HepG2 (cell line): ENCODE measurements around the gene NAGS. TPM values are rescaled to one million over a fixed set of nuclear protein-coding genes. Genes with fewer than 3 reads are reported as not detected.

Experiments used
- ARID5B ChIP-seq: IDR thresholded peaks from 2 replicates; pipeline ENCODE4 v1.4.0; 2020; ENCODE audit warnings: mild to moderate bottlenecking, missing genetic modification reagents
- BORCS8-MEF2B ChIP-seq: sonication (generic); formaldehyde crosslinking; IDR thresholded peaks from 2 replicates; pipeline ENCODE4 v1.8.0; 2022; ENCODE audit warnings: mild to moderate bottlenecking, missing genetic modification reagents
- EHMT2 ChIP-seq: fragments of 200-600 bp; sonication (generic); IDR thresholded peaks from 2 replicates; pipeline ENCODE4 v1.7.0; 2017; ENCODE audit warnings: antibody characterized with exemption, low read depth, low read length, borderline replicate concordance
- ELF4 ChIP-seq: sonication (generic); formaldehyde crosslinking; IDR thresholded peaks from 2 replicates; pipeline ENCODE4 v1.5.0; 2020; ENCODE audit warnings: missing genetic modification reagents, mild to moderate bottlenecking, moderate library complexity, borderline replicate concordance
- ETV5 ChIP-seq: IDR thresholded peaks from 2 replicates; pipeline ENCODE4 v1.6.1; 2018; ENCODE audit warnings: missing biosample characterization, missing genetic modification reagents, inconsistent platforms, borderline replicate concordance
- FOXO4 ChIP-seq: sonication (generic); formaldehyde crosslinking; conservative IDR thresholded peaks from 2 replicates; pipeline ENCODE4 v1.8.1; 2023; ENCODE audit warnings: missing genetic modification reagents
- GABPB1 ChIP-seq: IDR thresholded peaks from 2 replicates; pipeline ENCODE4 v1.6.1; 2016; ENCODE audit warnings: mild to moderate bottlenecking, missing genetic modification reagents, moderate library complexity, missing compliant biosample characterization
- HNRNPH1 ChIP-seq: fragments of 200-400 bp; formaldehyde crosslinking; optimal IDR thresholded peaks from 2 replicates; pipeline ENCODE3; 2017; ENCODE audit warnings: mild to moderate bottlenecking, low read depth, low read length
- NR2C2 ChIP-seq: sonication (generic); formaldehyde crosslinking; IDR thresholded peaks from 2 replicates; pipeline ENCODE4 v1.4.0; 2020; ENCODE audit warnings: missing genetic modification reagents, mild to moderate bottlenecking, moderate library complexity, borderline replicate concordance
- PBX2 ChIP-seq: IDR thresholded peaks from 2 replicates; pipeline ENCODE4 v1.6.1; 2016; ENCODE audit warnings: control low read depth
- PCBP2 ChIP-seq: fragments of 200-400 bp; formaldehyde crosslinking; optimal IDR thresholded peaks from 2 replicates; pipeline ENCODE3; 2018; ENCODE audit warnings: low read length, low read depth; ENCODE audit not compliant: poor library complexity, severe bottlenecking
- POLR2A ChIP-seq, 2 experiments: IDR thresholded peaks; 2 replicates each; pipeline ENCODE4 v1.6.1; 2011; ENCODE audit warnings: low read depth in 2 of 2, low read length in 2 of 2, mild to moderate bottlenecking in 1 of 2, moderate library complexity in 1 of 2; ENCODE audit not compliant: insufficient read depth in 1 of 2
- POLR2AphosphoS2 ChIP-seq: IDR thresholded peaks from 2 replicates; pipeline ENCODE4 v1.6.1; 2011; ENCODE audit warnings: low read depth, low read length, improper control_type of control experiment
- SCMH1 ChIP-seq: sonication (generic); formaldehyde crosslinking; IDR thresholded peaks from 2 replicates; pipeline ENCODE4 v1.9.0; 2021; ENCODE audit warnings: missing genetic modification reagents, mild to moderate bottlenecking, borderline replicate concordance
- SOX5 ChIP-seq: IDR thresholded peaks from 2 replicates; pipeline ENCODE4 v1.6.1; 2016; ENCODE audit warnings: borderline replicate concordance
- TP53 ChIP-seq: sonication (generic); formaldehyde crosslinking; conservative IDR thresholded peaks from 2 replicates; pipeline ENCODE4 v1.4.0; 2020; ENCODE audit warnings: missing genetic modification reagents
- ZNF263 ChIP-seq: sonication (generic); formaldehyde crosslinking; IDR thresholded peaks from 2 replicates; pipeline ENCODE4 v1.4.0; 2020; ENCODE audit warnings: missing genetic modification reagents
- ZNF512B ChIP-seq: sonication (generic); formaldehyde crosslinking; IDR thresholded peaks from 2 replicates; pipeline ENCODE4 v1.5.1; 2020; ENCODE audit warnings: missing genetic modification reagents, mild to moderate bottlenecking, borderline replicate concordance
- ZNF724P ChIP-seq: sonication (generic); formaldehyde crosslinking; IDR thresholded peaks from 2 replicates; pipeline ENCODE4 v1.8.0; 2022; ENCODE audit warnings: missing genetic modification reagents, borderline replicate concordance
- polyA plus RNA-seq, 8 experiments: library from polyadenylated mRNA; depleted of rRNA in 3 of 8; stranded (reverse) in 7 of 8; unstranded in 1 of 8; fragments of >200 nt; fragmentation: Illumina TruSeq in 4 of 8; extraction: Trizol in 4 of 8; gene quantifications; 2 replicates each; pipeline versions ENCODE4 v1.2.1 to v1.2.3, GENCODE V29; 2011 to 2016; ENCODE audit warnings: low read depth in 4 of 8, missing spikeins in 1 of 8, mixed read lengths in 1 of 8; ENCODE audit not compliant: insufficient read depth in 1 of 8
- total RNA-seq, 5 experiments: library from RNA; depleted of rRNA; stranded (reverse); fragments of >200 nt; fragmentation: Illumina TruSeq; extraction: Trizol; gene quantifications; 2 replicates each; pipeline ENCODE4 v1.2.3, GENCODE V29; 2016; ENCODE audit warnings: low read depth in 1 of 5

Gene NAGS
- total and polyA plus RNA-seq, 2 of the 13 experiments (the other 11 are each of a cell fraction or from before 2014, with no cell fraction given) = 4.3 to 5.1 TPM

- no peak for TF ChIP-seq PCBP2
- TF ChIP-seq GABPB1 = peak; percentile 90
- peak; percentile 66 for TF ChIP-seq SOX5
- no peak for TF ChIP-seq SCMH1
- TF ChIP-seq ZNF263 = 0 out of 2 replicates have a peak, but pooled peaks have one; percentile 44
- no peak for TF ChIP-seq POLR2AphosphoS2
- TF ChIP-seq HNRNPH1 = no peak
- TF ChIP-seq TP53 (CRISPR knock-in tag) = peak; percentile 90; the same call in 1 of the 2 replicates
- TF ChIP-seq ARID5B = peak; percentile 95
- peak; percentile 95 for TF ChIP-seq ZNF724P (CRISPR knock-in tag)
- peak; percentile 89; the same call in 1 of the 2 replicates for TF ChIP-seq BORCS8-MEF2B
- TF ChIP-seq ETV5 (CRISPR knock-in tag) = peak; percentile 99
- TF ChIP-seq EHMT2 = no peak
- TF ChIP-seq POLR2A (IDR thresholded peaks at IDR 0.05; ENCODE audit: insufficient read depth in 1 of 2, low read depth in 2 of 2, low read length in 2 of 2) = no peak
- no peak for TF ChIP-seq PBX2 (CRISPR knock-in tag)
- TF ChIP-seq ZNF512B (CRISPR knock-in tag) = peak; percentile 67; the same call in 1 of the 2 replicates
- no peak for TF ChIP-seq FOXO4 (CRISPR knock-in tag)
- 0 out of 2 replicates have a peak, but pooled peaks have one; percentile 11 for TF ChIP-seq ELF4 (CRISPR knock-in tag)
- peak; percentile 80 for TF ChIP-seq NR2C2
Measured at GRCh38 chr17:43983515-43984411, 20.7 kb upstream of the NAGS start (continued).
